ENCODE results near the gene CCDC117.
A peak's percentile ranks its signal among the peaks of the same experiment; 100 is the strongest.
"Not testable (repeated sequence)": the region's sequence is repeated elsewhere in the genome, so short reads cannot be mapped to it uniquely, and the experiment has no call there.

CCDC117 gene

GRCh38 chr22:28821452-28821851, 49.0 kb downstream of the CCDC117 start:
- Histone ChIP-seq H3K36me3 (no peaks in the 10 kb centered on the region), H3K27me3 (ENCODE audit: insufficient read depth, low read depth, severe bottlenecking) (no peaks in the 10 kb centered on the region), H3K4me3 (ENCODE audit: low read depth, low read length) (no peak overlapping the region), H3K27ac (no peak overlapping the region), H3K9me3 (ENCODE audit: severe bottlenecking) (no peaks in the 10 kb centered on the region)
- TF ChIP-seq CTCF (IDR thresholded peaks at IDR 0.05; ENCODE audit: low read depth, low read length) = no peak
- DNase-seq = no peak

- H3K27me3 ChIP-seq (ENCODE audit: insufficient read depth, low read depth, severe bottlenecking) = no peaks in the 10 kb centered on the region
- no peaks in the 10 kb centered on the region for H3K9me3 ChIP-seq (ENCODE audit: severe bottlenecking)
- peak overlapping the region; percentile 74 for H3K27ac ChIP-seq
- peak; percentile 72 for DNase-seq
- H3K4me3 ChIP-seq (ENCODE audit: low read depth, low read length) = no peak overlapping the region; the same call in 1 of the 2 replicates
- no peaks in the 10 kb centered on the region for H3K36me3 ChIP-seq
- TF ChIP-seq CTCF (IDR thresholded peaks at IDR 0.05; ENCODE audit: low read depth, low read length) = no peak
Measured at GRCh38 chr22:28822930-28823551, 50.5 kb downstream of the CCDC117 start.

GRCh38 chr22:28824455-28824854, 52.0 kb downstream of the CCDC117 start:
- DNase-seq; H3K36me3 ChIP-seq; H3K27ac ChIP-seq; H3K27me3 ChIP-seq (ENCODE audit: insufficient read depth, low read depth, severe bottlenecking); H3K9me3 ChIP-seq (ENCODE audit: severe bottlenecking); H3K4me3 ChIP-seq (ENCODE audit: low read depth, low read length): not testable (repeated sequence)

- H3K4me3 ChIP-seq (ENCODE audit: low read depth, low read length); H3K27ac ChIP-seq; DNase-seq; H3K36me3 ChIP-seq; H3K9me3 ChIP-seq (ENCODE audit: severe bottlenecking); H3K27me3 ChIP-seq (ENCODE audit: insufficient read depth, low read depth, severe bottlenecking): not testable (repeated sequence)
Measured at GRCh38 chr22:28826430-28826829, 53.9 kb downstream of the CCDC117 start.

- Histone ChIP-seq H3K4me3 (ENCODE audit: low read depth, low read length) (no peak overlapping the region), H3K27ac (no peak overlapping the region), H3K27me3 (ENCODE audit: insufficient read depth, low read depth, severe bottlenecking) (no peaks in the 10 kb centered on the region), H3K36me3 (no peaks in the 10 kb centered on the region), H3K9me3 (ENCODE audit: severe bottlenecking) (no peaks in the 10 kb centered on the region)
- no peak for TF ChIP-seq CTCF (IDR thresholded peaks at IDR 0.05; ENCODE audit: low read depth, low read length)
- DNase-seq = no peak
Measured at GRCh38 chr22:28826921-28827320, 54.4 kb downstream of the CCDC117 start.

- Histone ChIP-seq H3K36me3 (no peaks in the 10 kb centered on the region), H3K27ac (no peak overlapping the region), H3K4me3 (ENCODE audit: low read depth, low read length) (no peak overlapping the region), H3K27me3 (ENCODE audit: insufficient read depth, low read depth, severe bottlenecking) (no peaks in the 10 kb centered on the region), H3K9me3 (ENCODE audit: severe bottlenecking) (no peaks in the 10 kb centered on the region)
- TF ChIP-seq CTCF (IDR thresholded peaks at IDR 0.05; ENCODE audit: low read depth, low read length) = peak; percentile 92
- DNase-seq = peak; percentile 71
Measured at GRCh38 chr22:28829358-28830181, 57.1 kb downstream of the CCDC117 start.

Data from WERI-Rb-1 (cell line).